ES-I3 (cell line): ENCODE measurements around the gene TMEM120B.
"Not testable (repeated sequence)": the region's sequence is repeated elsewhere in the genome, so short reads cannot be mapped to it uniquely, and the experiment has no call there.

Source experiments
- H3K36me3 ChIP-seq: 2 replicates; pipeline ENCODE4 v1.6.1; 2013; ENCODE audit warnings: mild to moderate bottlenecking, low read length, control low read depth, moderate library complexity; ENCODE audit not compliant: insufficient read depth
- H3K4me1 ChIP-seq: 2 replicates; pipeline ENCODE4 v1.6.1; 2013; ENCODE audit warnings: mild to moderate bottlenecking, control low read depth, low read length; ENCODE audit not compliant: insufficient read depth
- H3K9ac ChIP-seq: 2 replicates; pipeline ENCODE4 v1.6.1; 2013; ENCODE audit warnings: low read depth, mild to moderate bottlenecking, low read length, moderate library complexity
- H3K9me3 ChIP-seq: 2 replicates; pipeline ENCODE4 v1.6.1; 2013; ENCODE audit warnings: mild to moderate bottlenecking, low read length, moderate library complexity; ENCODE audit not compliant: control insufficient read depth, insufficient read depth

TMEM120B gene

DNA sequence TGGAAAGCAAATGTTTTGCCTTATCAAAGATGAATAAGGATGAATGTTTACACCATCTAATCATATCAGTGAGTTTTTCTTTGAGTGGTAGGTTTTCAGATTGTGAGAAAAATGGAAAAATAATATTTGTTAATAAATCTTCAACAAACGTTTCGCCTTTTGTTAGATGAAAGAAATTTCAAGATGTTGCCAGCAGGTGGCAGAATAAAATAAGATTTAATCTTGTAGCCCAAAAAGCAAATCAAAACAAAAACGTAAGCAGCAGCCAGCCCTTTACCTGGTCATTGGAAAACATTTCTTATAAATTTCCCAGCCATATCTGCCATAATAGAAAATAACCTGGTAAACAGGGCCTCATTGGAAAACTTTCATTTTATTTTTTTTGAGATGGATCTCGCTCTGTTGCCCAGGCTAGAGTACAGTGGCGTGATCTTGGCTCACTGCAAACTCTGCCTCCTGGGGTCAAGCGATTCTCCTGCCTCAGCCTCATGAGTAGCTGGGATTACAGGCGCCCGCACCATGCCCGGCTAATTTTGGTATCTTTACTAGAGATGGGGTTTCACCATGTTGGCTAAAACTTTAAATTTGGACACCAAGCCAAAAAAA, 15.4 kb upstream of the TMEM120B start:
- Histone ChIP-seq H3K4me1 (no peaks in the 10 kb centered on the region), H3K36me3 (no peaks in the 10 kb centered on the region), H3K9me3 (no peaks in the 10 kb centered on the region), H3K9ac (no peak overlapping the region)

- not testable (repeated sequence) for H3K36me3 ChIP-seq, H3K9ac ChIP-seq, H3K9me3 ChIP-seq, H3K4me1 ChIP-seq
These were observed 14.7 kb upstream of the TMEM120B start for GRCh38 chr12:121697861-121698260.

GRCh38 chr12:121701667-121702277, 10.8 kb upstream of the TMEM120B start:
- no peak overlapping the region for H3K9ac ChIP-seq
- H3K9me3 ChIP-seq = no peaks in the 10 kb centered on the region
- H3K36me3 ChIP-seq = no peaks in the 10 kb centered on the region
- H3K4me1 ChIP-seq = no peaks in the 10 kb centered on the region

GRCh38 chr12:121702944-121703343, 9.6 kb upstream of the TMEM120B start:
- no peaks in the 10 kb centered on the region for H3K36me3 ChIP-seq
- no peaks in the 10 kb centered on the region for H3K9me3 ChIP-seq
- H3K4me1 ChIP-seq = no peaks in the 10 kb centered on the region
- H3K9ac ChIP-seq = no peak overlapping the region

DNA sequence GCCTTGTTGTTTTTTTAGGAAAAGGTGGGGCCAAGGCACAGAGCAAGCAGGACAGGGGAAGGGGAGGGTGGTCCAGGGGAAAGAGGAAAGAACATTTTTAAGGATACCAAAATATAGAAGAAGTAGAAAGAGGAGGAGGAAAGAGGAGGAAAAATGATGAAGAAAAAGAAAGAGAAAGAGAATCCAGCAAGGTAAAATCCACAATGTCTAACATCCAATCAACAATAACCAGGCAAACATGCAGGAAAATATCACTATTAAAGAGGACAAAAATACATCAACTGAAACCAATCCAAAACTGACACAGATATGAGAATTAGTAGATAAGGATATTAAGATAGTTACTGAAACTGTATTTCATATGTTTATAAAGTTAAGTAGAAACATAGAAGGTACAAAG, 7.0 kb upstream of the TMEM120B start:
- no peaks in the 10 kb centered on the region for H3K9me3 ChIP-seq

DNA sequence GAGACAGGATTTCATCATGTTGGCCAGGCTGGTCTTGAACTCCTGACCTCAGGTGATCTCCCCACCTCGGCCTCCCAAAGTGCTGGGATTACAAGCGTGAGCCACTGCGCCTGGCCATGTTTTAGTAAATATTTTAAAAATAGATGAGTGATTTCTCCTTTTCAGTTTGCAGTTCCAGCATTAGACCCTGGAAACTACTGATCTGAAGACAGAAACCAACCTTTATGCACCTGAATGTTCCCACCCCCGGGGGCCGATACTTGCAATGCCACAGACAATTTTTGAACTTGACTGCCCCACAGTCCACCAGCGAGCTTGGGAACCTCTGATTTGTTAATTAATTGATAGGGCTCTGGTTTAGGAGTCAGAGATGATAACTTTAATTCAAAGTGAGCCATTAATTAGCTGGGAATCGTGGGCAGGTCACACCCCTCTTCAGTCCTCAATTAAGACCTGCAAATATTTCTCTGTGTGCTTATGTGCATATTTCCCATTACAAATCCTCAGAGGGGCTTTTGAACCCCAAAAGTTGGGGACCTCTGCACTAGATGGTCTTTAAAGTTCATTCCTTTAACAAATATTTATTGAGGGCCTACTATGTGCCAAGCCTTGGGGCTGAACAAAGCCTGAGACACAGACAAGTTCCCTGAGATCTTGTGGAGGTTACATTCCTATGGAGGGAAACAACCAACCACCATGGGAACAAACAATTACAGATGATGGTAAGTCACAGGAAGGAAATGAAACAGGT, 4.1 kb upstream of the TMEM120B start:
- H3K9ac ChIP-seq = no peak overlapping the region

More for the DNA sequence above, 7.0 kb upstream of the TMEM120B start:
- Histone ChIP-seq H3K36me3 (no peaks in the 10 kb centered on the region), H3K4me1 (no peaks in the 10 kb centered on the region), H3K9ac (no peak overlapping the region)

GRCh38 chr12:121709064-121709424, 3.5 kb upstream of the TMEM120B start:
- not testable (repeated sequence) for H3K4me1 ChIP-seq, H3K9ac ChIP-seq, H3K36me3 ChIP-seq, H3K9me3 ChIP-seq

More for the DNA sequence above, 4.1 kb upstream of the TMEM120B start:
- Histone ChIP-seq H3K9me3 (no peaks in the 10 kb centered on the region), H3K36me3 (no peaks in the 10 kb centered on the region), H3K4me1 (no peaks in the 10 kb centered on the region)

GRCh38 chr12:121709478-121709961, 3.0 kb upstream of the TMEM120B start:
- Histone ChIP-seq H3K9ac (no peak overlapping the region), H3K9me3 (no peaks in the 10 kb centered on the region), H3K4me1 (no peaks in the 10 kb centered on the region; the same call in 1 of the 2 replicates), H3K36me3 (no peaks in the 10 kb centered on the region)

- H3K36me3 ChIP-seq = no peaks in the 10 kb centered on the region
- peak overlapping the region; percentile 96 for H3K9ac ChIP-seq
- peaks cover 3% of the 10 kb centered on the region; the same call in 1 of the 2 replicates for H3K4me1 ChIP-seq
- H3K9me3 ChIP-seq = no peaks in the 10 kb centered on the region
These were observed 977 bp upstream of the TMEM120B start for GRCh38 chr12:121711361-121712189.

DNA sequence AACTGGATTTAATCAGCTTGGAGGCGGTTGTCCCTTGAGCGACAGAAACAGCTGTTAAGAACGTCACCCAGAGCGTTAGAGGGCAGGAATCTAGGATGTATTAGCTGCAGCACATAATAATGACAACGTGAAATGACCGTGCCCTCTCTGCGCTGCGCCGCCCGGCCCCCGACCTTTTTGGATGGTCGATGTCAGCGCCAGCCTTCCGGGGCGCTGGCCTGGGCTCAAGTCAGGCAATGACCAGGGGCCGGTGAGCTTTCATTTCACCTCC, 427 bp upstream of the TMEM120B start:
- H3K9ac ChIP-seq = peak overlapping the region; percentile 96
- H3K9me3 ChIP-seq = no peaks in the 10 kb centered on the region
- H3K36me3 ChIP-seq = no peaks in the 10 kb centered on the region
- H3K4me1 ChIP-seq = peaks cover 8% of the 10 kb centered on the region

- no peaks in the 10 kb centered on the region for H3K9me3 ChIP-seq
- H3K36me3 ChIP-seq = no peaks in the 10 kb centered on the region
- H3K4me1 ChIP-seq = peaks cover 11% of the 10 kb centered on the region
- H3K9ac ChIP-seq = peak overlapping the region; percentile 96
These were observed 765 bp downstream of the TMEM120B start for GRCh38 chr12:121713257-121713777.

- no peaks in the 10 kb centered on the region for H3K36me3 ChIP-seq
- peak overlapping the region; percentile 96; the same call in 1 of the 2 replicates for H3K9ac ChIP-seq
- peaks cover 11% of the 10 kb centered on the region for H3K4me1 ChIP-seq
- H3K9me3 ChIP-seq = no peaks in the 10 kb centered on the region
These were observed 1.2 kb downstream of the TMEM120B start for GRCh38 chr12:121713793-121714192.

GRCh38 chr12:121715055-121715454, 2.5 kb downstream of the TMEM120B start:
- H3K9me3 ChIP-seq, H3K36me3 ChIP-seq, H3K9ac ChIP-seq: not testable (repeated sequence)
- H3K4me1 ChIP-seq = peaks cover 11% of the 10 kb centered on the region

DNA sequence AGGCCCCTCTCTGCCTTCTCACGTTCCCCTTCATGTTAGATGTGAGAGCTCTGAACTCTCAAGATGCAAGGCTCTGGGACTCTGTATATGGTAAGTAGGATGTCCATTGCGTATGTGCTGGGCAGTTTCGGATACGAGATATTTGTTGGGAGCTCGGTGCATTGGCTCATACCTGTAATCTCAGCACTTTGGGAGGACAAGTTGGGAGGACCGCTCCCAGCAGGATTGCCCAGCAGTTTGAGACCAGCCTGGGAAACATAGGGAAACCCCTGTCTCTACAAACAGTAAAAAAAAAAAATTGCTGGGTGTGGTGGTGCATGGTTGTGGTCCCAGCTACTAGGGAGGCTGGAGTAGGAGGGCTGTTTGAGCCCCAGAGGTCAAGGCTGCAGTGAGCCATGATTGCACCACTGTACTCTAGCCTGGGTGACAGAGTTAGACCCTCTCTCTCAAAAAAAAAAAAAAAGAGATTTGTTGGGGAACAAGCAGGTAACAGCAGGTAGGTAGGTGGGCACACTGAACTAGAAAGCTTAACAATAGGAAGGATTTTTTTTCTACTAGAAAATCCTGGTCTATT, 3.4 kb downstream of the TMEM120B start:
- Histone ChIP-seq H3K4me1 (peaks cover 11% of the 10 kb centered on the region), H3K36me3 (no peaks in the 10 kb centered on the region), H3K9me3 (no peaks in the 10 kb centered on the region), H3K9ac (no peak overlapping the region)
